Activated T-cell treated with anti-CD3 and anti-CD28 coated beads, Interleukin-2, amount 50 U/mL, for 72 hours (primary cell): ENCODE measurements around the gene IFNLR1. TPM values are rescaled to one million over a fixed set of nuclear protein-coding genes. Genes with fewer than 3 reads are reported as not detected.
A peak's percentile ranks its signal among the peaks of the same experiment; 100 is the strongest.
"Not testable (repeated sequence)": the region's sequence is repeated elsewhere in the genome, so short reads cannot be mapped to it uniquely, and the experiment has no call there.

Experiments
- ATAC-seq, 2 donors: fragments of 150-1000 bp; cut with Tn5 transposase; replicated peaks in 1 of 2; 2 replicates each; pipeline ENCODE4 v1.10.0; 2021; ENCODE audit warnings: moderate library complexity in 2 of 2, mild to moderate bottlenecking in 1 of 2
- DNase-seq, 2 donors: peaks; one replicate each; pipeline ENCODE4 v3.0.0; 2021 to 2022; ENCODE audit warnings: mixed read lengths in 1 of 2
- H3K27ac Mint-ChIP-seq: one replicate; pipeline ENCODE4 v1.8.0; 2022; ENCODE audit warnings: mild to moderate bottlenecking, moderate library complexity, mixed read lengths
- H3K27me3 Mint-ChIP-seq: one replicate; pipeline ENCODE4 v1.8.0; 2022; ENCODE audit warnings: low read depth, mixed read lengths
- H3K36me3 Mint-ChIP-seq, 2 donors: one replicate each; pipeline ENCODE4 v1.8.0; 2022; ENCODE audit warnings: mixed read lengths in 2 of 2, mild to moderate bottlenecking in 1 of 2; ENCODE audit not compliant: insufficient read depth in 2 of 2
- H3K4me1 Mint-ChIP-seq: one replicate; pipeline ENCODE4 v1.8.0; 2022; ENCODE audit warnings: low read depth, mixed read lengths
- H3K4me3 Mint-ChIP-seq, 2 donors: one replicate each; pipeline ENCODE4 v1.8.0; 2022; ENCODE audit warnings: mild to moderate bottlenecking in 2 of 2, mixed read lengths in 2 of 2, moderate library complexity in 2 of 2
- H3K9me3 Mint-ChIP-seq, 2 donors: one replicate each; pipeline ENCODE4 v1.8.0; 2022; ENCODE audit warnings: mixed read lengths in 2 of 2
- total RNA-seq, 2 donors: library from RNA; stranded (reverse); gene quantifications; one replicate each; pipeline ENCODE4 v1.2.3, GENCODE V29; 2022

IFNLR1 gene
- total RNA-seq, 2 donors from 2014 or later = 11.8 to 19.2 TPM

DNA sequence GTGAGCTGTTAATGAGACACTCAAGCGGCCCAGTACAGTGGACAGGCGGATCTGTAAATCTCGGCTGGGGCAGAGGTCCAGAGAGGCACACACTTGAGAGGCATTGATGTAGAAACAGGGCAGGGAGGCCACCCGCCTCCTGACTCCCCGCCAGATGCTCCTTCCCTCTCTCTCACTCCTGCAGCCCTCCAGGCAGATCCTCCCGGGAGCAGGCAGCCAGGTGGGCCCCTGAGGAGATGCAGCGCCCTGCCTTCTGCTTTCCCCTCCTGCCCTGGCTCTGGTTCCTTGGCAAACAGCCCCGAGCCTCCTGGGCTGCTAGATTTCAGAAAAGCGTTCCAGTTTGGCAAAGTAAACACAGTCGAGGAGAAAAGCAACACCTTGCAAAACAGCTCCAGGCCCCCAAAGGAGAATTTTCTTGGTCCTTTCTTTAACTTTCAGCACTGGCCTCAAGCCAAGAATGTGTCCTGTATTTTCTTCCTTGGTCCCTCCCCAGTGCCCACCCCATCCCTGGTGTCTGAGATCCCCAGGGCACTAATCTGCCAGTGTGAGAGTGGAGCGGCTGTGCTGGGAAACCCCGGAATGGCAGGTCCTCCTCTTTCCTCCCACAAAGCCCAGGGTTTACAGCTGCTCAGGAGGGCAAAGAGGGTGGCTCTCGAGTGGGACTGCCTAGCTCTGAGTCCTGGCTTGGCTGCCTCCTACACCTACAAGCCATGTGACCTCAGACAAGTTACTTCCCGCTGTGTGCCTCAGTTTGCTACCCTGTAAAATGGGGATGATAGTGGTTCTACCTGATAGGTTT, 29.4 kb upstream of the IFNLR1 start:
- DNase-seq = no peak
- Mint-ChIP-seq H3K36me3 (peaks cover 2 to 4% of the 10 kb centered on the region in 2 donors), H3K4me3 (no peak overlapping the region), H3K27ac (no peak overlapping the region), H3K9me3 (peaks cover 1 to 7% of the 10 kb centered on the region in 2 donors), H3K27me3 (peaks cover 72% of the 10 kb centered on the region), H3K4me1 (no peaks in the 10 kb centered on the region)
- ATAC-seq = no peak

DNA sequence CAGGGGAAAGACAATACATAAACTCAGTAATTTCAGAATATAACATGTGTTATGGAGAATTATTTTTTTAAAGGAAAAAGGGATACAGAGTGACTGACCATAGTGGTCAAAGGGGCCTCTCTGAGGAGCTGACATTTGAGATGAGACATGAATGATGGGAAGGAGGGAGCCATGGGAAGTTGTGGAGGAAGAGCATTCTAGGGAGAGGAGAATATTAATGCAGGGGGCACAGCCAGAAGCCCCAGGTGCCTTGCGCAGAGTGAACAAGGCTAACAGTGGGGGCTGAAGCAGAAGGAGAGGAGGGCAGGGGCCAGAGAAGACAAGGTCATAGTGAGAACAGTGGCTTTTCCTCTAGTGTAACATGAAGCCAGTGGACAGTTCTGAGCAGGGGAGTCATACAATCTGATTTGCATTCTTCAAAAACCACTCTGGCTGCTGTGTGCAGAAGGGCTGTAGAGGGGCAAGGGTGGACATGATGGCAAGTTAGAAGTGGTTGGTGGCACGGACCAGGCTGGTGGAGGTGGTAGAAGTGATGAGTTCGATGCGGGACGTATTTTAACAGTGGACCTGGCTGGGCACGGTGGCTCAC, 28.2 kb upstream of the IFNLR1 start:
- Mint-ChIP-seq H3K4me1 (no peaks in the 10 kb centered on the region), H3K27ac (no peak overlapping the region), H3K36me3 (peaks cover 2 to 4% of the 10 kb centered on the region in 2 donors), H3K9me3 (peaks cover 1 to 7% of the 10 kb centered on the region in 2 donors), H3K4me3 (no peak overlapping the region), H3K27me3 (peaks cover 74% of the 10 kb centered on the region)
- DNase-seq (no peak), ATAC-seq (no peak)

DNA sequence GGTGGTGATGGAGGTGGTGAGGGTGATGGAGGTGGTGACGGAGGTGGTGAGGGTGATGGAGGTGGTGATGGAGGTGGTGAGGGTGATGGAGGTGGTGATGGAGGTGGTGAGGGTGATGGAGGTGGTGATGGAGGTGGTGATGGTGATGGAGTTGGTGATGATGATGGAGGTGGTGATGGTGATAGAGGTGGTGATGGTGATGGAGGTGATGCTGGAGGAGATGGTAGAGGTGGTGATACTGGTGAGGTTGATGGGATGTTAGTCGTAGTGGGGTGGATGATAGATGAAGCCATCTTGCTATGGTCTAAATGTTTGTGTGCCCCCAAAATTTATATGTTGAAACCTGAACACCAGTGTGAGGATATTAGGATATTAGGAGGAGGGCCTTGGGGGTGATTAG, 25.3 kb upstream of the IFNLR1 start:
- H3K27me3 Mint-ChIP-seq = peaks cover 45% of the 10 kb centered on the region
- no peak for DNase-seq
- H3K9me3 Mint-ChIP-seq = peaks cover 1 to 7% of the 10 kb centered on the region in 2 donors

DNA sequence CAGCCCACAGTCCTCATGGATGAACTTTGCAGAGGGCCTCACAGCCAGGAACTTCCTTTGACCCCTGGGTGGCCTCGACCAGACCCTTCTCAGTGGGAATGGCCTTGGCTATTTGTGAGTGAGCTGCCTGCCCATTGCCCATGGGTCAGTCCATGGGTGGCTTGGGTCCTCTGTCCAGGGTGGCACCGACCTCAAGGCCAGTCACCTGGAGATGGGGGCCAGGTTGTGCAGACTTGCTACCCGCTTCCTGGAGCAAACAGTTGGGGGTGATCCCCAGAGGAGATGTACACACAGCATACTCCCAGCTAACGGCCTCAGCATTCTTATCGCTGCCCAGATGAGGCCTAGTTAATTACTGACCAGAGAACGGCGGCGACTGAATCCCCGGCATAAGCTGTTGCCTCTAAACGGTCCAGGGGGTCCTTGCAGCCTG, 23.1 kb upstream of the IFNLR1 start:
- no peak for ATAC-seq
- Mint-ChIP-seq H3K27me3 (peaks cover 23% of the 10 kb centered on the region), H3K4me3 (no peak overlapping the region), H3K27ac (no peak overlapping the region), H3K4me1 (no peaks in the 10 kb centered on the region), H3K36me3 (peaks cover 2 to 4% of the 10 kb centered on the region in 2 donors), H3K9me3 (peaks cover 1 to 7% of the 10 kb centered on the region in 2 donors)
- no peak for DNase-seq

More for the DNA sequence above, 25.3 kb upstream of the IFNLR1 start:
- Mint-ChIP-seq H3K4me3 (no peak overlapping the region), H3K4me1 (no peaks in the 10 kb centered on the region), H3K27ac (no peak overlapping the region), H3K36me3 (peaks cover 2 to 4% of the 10 kb centered on the region in 2 donors)
- ATAC-seq = no peak

DNA sequence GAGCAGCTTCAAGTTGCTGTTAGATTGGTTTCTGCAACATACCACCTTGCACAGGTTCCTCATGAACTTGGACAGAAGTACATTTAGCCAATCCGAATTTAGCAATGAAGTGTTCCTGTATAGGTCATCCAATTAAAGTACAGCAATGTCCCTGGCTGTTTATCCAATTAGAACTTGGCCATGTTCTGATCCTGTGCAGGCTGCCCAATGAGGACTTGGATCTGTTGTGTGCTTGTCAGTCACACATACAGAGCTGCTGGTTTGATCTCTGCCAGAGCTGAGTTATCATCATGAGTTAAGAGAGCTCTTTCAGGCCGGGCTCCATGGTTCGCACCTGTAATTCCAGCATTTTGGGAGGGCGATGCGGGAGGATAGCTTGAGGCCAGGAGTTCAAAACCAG, 22.0 kb upstream of the IFNLR1 start:
- DNase-seq (no peak), ATAC-seq (no peak)
- H3K36me3 Mint-ChIP-seq = peaks cover 2 to 4% of the 10 kb centered on the region in 2 donors
- peaks cover 1 to 7% of the 10 kb centered on the region in 2 donors for H3K9me3 Mint-ChIP-seq
- no peak overlapping the region for H3K27ac Mint-ChIP-seq
- H3K27me3 Mint-ChIP-seq = peaks cover 12% of the 10 kb centered on the region
- H3K4me3 Mint-ChIP-seq = no peak overlapping the region
- H3K4me1 Mint-ChIP-seq = peaks cover under 1% of the 10 kb centered on the region

DNA sequence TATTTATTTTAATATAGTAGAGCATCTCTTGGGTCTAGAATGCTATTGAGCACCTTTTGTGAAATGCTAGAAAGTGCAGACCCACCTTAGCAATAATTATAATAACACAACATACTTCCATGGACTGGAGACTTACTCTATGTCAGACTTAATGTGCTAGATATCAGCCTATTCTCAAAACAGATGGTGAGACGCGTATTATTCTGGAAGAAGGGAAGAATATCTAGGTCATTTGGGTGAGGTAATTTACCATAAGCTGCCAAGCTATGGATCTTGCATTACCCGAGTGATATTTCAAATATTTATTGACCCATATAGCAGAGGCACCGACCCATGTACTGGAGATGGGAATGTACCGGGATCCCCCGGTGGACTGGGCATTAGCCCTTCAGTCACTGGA, 20.6 kb upstream of the IFNLR1 start:
- no peak for DNase-seq
- Mint-ChIP-seq H3K9me3 (peaks cover 1 to 7% of the 10 kb centered on the region in 2 donors), H3K36me3 (peaks cover 2 to 4% of the 10 kb centered on the region in 2 donors), H3K4me1 (peaks cover 14% of the 10 kb centered on the region), H3K27me3 (peaks cover 5% of the 10 kb centered on the region), H3K4me3 (no peak overlapping the region), H3K27ac (no peak overlapping the region)
- no peak for ATAC-seq

DNA sequence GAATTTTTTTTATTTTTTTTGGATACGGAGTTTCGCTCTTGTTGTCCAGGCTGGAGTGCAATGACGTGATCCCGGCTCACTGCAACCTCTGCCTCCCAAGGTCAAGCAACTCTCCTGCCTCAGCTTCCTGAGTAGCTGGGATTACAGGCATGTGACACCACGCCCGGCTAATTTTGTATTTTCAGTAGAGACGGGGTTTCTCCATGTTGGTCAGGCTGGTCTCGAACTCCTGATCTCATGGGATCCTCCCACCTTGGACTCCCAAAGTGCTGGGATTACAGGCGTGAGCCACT, 20.3 kb upstream of the IFNLR1 start:
- H3K9me3 Mint-ChIP-seq, H3K36me3 Mint-ChIP-seq, DNase-seq, H3K27me3 Mint-ChIP-seq, H3K27ac Mint-ChIP-seq, ATAC-seq, H3K4me3 Mint-ChIP-seq: not testable (repeated sequence)
- peaks cover 18% of the 10 kb centered on the region for H3K4me1 Mint-ChIP-seq

DNA sequence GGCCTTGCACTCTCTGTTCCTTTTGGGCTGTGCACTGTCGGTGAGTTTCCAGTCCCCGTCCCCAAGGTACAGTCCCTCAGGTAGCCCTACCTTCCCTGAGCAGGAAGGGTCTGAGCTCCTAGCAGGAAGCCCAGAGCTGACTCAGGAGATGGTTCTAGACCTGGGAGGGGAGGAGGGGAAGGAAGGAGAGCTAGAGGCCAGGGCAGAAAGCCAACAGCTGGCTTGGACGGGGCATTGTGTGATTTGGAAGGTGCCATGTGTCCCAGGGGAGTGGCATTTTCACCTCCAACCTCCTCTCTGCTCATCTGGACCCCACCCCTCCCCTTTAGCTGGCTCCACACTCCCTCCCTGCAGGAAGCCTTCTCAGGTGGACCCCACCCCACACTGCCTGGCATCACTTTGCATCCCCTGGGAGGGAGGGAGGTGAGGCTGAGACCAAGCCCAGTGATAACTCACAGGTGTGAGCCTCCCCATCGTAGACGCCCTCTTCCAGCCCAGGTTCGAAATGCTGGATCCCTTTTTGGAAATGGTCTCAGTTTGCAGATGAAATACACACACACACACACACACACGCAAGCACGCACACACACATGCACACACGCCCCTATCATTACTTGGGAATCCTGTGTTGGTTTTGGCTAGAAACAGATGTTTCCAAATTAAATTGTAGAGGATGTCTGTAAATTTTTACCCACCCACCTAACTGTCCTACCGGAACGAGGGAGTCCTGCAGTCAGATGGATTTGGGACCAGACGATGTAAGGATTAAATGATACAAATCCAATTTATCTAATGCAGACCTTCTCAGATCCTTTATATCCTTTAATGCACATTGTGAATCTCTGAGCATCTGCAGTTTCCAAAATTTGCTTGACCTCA, 19.7 kb upstream of the IFNLR1 start:
- Mint-ChIP-seq H3K4me3 (no peak overlapping the region), H3K27ac (no peak overlapping the region), H3K36me3 (peaks cover 0 to 2% of the 10 kb centered on the region in 2 donors), H3K9me3 (peaks cover 1 to 2% of the 10 kb centered on the region in 2 donors), H3K27me3 (peaks cover 5% of the 10 kb centered on the region), H3K4me1 (peaks cover 24% of the 10 kb centered on the region)
- no peak for DNase-seq
- ATAC-seq = no peak

DNA sequence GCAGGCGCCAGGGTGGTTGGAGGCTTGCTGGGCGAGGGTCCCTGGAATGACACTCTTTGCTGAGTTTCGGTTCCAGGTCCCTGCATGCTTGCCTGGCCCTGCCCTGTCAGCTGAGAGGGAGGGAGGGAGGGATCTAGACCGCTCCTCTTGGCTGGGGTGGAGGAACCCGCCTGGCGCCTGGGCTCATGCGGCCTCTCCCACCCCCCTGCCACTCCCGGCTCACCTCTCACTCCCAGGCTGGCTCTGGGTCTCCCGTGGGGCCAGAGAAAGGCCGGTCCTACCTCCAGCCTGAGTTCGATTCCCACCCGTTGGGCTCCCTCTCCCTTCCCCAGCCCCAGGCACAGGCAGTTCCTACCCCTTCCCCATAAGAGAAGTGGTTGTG, 19.0 kb upstream of the IFNLR1 start:
- no peaks in the 10 kb centered on the region for H3K9me3 Mint-ChIP-seq
- H3K36me3 Mint-ChIP-seq = no peaks in the 10 kb centered on the region
- no peak overlapping the region for H3K27ac Mint-ChIP-seq
- peaks cover 25% of the 10 kb centered on the region for H3K4me1 Mint-ChIP-seq
- peaks cover 4% of the 10 kb centered on the region for H3K27me3 Mint-ChIP-seq
- DNase-seq (no peak), ATAC-seq (no peak)
- no peak overlapping the region for H3K4me3 Mint-ChIP-seq

DNA sequence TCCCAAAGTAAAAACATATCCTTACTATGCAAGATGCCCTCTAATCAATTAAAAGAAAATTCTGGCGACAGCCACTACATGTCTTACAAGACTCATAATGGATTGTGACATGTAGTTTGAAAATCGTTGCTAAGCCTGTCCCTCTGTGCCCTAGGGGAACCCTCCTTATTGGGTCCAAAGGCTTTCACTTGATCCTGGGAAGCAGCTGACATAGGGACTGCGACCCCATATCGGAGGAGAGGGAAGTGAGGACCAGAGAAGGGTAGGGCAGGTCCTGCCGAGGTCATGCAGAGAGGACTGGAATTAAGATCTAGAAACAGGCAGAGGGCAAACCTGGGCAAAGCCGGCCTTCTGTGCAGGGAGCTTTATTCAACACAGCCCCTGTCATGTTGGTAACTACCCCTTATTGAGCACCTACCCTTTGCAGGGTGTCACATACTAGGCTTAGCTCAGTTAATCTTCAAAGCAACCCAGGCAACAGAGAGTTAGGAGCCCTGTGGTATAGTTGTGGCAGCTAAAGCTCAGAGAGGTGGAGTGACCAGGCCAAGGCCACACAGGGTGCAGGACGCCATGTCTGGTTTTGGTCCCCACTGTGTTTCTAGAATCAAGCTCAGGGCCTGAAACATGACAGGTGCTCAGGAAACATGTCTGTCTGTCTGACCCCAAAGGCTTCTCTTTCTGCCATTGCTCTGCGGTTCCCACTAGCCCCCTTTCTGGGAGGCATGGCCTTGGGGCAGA, 18.4 kb upstream of the IFNLR1 start:
- H3K4me1 Mint-ChIP-seq = peaks cover 30% of the 10 kb centered on the region
- H3K27ac Mint-ChIP-seq = no peak overlapping the region
- H3K9me3 Mint-ChIP-seq = no peaks in the 10 kb centered on the region
- no peaks in the 10 kb centered on the region for H3K27me3 Mint-ChIP-seq
- ATAC-seq (no peak), DNase-seq (no peak)
- H3K36me3 Mint-ChIP-seq = no peaks in the 10 kb centered on the region
- no peak overlapping the region for H3K4me3 Mint-ChIP-seq

DNA sequence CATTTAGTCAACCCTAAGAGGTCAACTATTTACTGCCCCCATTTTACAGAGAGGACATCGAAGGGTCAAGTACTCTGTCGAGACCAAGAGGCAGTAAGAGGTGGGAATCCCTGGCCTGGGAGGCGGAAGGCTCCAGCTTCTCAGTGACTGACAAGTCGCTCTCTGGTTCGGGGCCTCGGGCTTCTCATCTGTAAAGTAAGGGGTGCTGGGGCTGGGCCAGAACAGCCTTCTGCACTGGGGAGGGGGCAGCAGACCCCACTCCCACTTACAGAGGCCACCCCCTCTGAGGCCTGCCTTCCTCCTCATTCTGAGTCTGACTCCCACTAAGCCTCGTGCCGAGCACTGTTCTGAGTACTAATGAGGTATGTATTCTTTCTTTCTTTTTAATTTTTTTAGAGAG, 17.0 kb upstream of the IFNLR1 start:
- ATAC-seq = no peak
- H3K36me3 Mint-ChIP-seq = no peaks in the 10 kb centered on the region
- no peak overlapping the region for H3K27ac Mint-ChIP-seq
- no peak overlapping the region for H3K4me3 Mint-ChIP-seq
- no peaks in the 10 kb centered on the region for H3K27me3 Mint-ChIP-seq
- H3K9me3 Mint-ChIP-seq = no peaks in the 10 kb centered on the region
- DNase-seq = no peak
- peaks cover 42% of the 10 kb centered on the region for H3K4me1 Mint-ChIP-seq

DNA sequence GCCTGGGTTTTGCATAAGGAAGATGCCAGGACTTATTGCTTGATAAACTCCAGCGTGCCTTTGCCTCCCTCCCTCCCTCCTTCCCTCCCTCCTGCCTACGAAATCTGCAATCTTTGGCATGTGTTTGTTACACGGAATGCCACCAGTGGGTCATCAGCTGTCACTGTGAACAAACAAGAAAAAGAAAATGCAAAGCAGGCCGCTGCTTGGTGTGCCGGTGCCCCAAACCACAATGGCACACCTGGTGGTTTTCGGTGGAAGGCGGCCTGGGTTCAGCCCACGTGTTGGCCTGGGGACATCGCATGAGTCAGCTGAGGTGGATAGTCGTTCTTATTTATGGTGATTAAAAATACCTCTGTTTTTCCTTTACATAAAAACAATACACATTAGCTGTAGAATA, 16.3 kb upstream of the IFNLR1 start:
- peaks cover 43% of the 10 kb centered on the region for H3K4me1 Mint-ChIP-seq
- H3K36me3 Mint-ChIP-seq = no peaks in the 10 kb centered on the region
- peak; percentile 30 to 34 for ATAC-seq

More for the DNA sequence above, 16.3 kb upstream of the IFNLR1 start:
- no peaks in the 10 kb centered on the region for H3K27me3 Mint-ChIP-seq
- no peak overlapping the region for H3K27ac Mint-ChIP-seq
- H3K9me3 Mint-ChIP-seq = no peaks in the 10 kb centered on the region
- no peak overlapping the region for H3K4me3 Mint-ChIP-seq
- DNase-seq = peak; percentile 40 to 54
